Measurements from ENCODE around the gene RTKN.
"Not testable (repeated sequence)": the region's sequence is repeated elsewhere in the genome, so short reads cannot be mapped to it uniquely, and the experiment has no call there.

Gene RTKN

DNA sequence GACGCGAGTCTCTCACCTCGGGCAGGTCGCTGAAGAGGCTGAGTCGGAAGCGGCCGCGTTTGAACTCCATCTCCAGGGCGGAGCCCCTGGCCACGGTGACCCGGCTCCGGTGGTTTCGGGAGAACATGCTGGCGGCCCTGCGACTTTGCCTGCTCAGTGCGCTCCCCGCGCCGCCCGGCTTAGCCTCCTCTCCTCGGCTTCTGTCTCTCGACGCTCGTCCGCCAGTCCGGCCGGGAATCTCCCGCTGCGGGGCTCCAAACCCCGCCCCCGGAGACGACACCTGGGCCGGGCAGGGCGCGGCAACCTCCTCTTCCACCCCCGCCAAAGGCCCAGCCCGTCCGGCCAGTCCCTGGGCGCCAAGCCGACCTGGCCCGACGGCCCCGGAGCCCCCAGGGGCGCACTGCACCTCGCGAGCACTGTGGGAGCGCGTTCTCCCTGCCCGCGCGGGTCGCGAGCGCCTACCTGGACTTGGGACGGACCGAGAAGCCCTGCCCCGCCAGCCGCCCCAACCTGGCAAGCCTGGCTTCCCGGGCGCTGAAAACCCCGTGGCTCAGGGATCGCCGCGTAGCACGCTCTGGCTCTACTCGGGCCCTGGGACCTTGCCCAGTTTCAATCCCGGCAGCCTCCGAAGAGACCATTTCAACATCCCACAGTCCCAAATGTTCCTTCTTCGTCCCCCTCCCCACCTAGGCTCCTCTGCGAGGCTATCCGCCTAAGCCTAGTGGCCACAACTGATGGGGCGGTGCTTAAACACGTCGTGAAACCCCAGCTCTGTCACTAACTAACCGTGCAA lies at the start of gene RTKN:
Gene RTKN (minus strand): TSS at position 248 of the 793 bp plus-strand sequence. CDS start 121 bp downstream, at position 127.
- DNase-seq = no peak

DNA sequence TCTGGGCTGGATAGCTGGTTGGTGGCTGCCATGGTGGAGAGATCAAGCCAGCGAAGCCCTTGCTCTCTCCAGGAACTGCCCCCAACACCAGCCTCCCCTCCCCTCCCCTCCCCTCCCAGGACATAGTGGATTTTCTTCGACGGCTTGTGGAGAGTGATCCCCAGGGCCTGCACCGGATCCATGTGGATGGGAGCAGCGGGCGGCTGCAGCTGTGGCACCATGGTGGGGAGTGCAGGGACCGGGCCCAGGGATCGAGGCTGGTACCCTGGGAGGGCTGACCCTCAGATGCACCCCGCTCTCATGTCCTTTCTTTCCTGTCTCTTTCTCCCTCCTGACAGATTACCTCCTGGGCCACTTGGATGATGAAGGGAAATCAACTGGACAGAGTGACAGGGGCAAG lies 48.2 kb upstream of the RTKN start:
- no peak for DNase-seq

GRCh38 chr2:74488643-74489481 lies 47.1 kb upstream of the RTKN start:
- DNase-seq = no peak

DNA sequence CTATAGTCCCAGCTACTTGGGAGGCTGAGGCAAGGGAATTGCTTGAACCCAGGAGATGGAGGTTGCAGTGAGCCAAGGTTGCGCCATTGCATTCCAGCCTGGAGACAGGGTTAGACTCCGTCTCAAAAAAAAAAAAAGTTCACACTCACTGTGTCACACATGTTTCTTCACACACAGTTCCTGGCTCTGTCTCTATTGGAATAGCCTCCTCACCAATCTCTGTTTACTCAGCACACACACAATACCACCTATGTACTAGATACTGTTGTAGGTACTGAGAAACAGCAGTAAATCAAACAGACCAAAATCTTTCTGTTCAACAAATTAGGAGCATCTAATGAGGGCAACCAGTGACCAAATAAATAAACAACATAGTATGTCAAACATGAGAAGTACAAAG lies 44.4 kb upstream of the RTKN start:
- no peak for DNase-seq

GRCh38 chr2:74483675-74484164 lies 42.0 kb upstream of the RTKN start:
- not testable (repeated sequence) for DNase-seq

DNA sequence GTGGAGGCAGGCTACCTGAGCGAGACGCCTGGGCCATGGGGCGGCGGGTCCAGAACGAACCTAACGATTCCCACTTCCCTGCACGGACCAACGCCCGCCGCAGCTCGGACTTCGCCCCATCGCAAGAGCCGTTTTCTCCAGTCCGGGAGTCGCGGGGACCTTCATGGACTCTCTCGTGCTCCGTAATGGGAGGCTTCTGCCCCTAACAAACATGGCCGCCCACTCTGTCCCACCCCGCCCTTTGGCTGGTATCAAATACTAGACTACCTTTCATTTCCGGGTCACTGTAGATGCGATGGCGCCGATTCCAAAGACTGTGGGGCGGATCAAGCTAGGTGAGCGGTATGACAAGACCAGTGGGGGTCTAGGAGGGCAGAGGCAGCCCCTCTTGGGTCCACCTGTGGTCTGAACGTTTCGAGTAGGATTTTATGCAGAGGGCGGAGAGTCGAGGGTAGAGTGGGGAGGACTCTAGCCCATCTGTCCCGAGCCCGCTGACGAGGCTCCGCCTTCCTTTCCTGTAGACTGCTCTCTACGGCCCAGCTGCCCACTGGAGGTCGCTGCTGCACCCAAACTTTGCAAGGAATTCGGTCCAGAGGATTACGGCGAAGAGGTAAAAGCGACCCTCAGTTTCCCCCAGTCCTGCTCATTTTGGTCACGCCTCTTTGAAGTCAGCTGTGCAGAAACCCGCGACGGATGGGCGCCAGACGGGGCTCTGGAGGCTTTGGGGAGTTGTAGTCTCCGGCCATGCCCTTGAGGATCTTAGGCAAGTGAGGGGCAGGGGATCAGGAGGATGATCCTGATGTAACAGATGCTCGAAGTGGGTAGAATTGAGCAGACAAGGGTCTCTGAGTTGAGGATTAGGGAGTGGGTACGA lies 41.3 kb upstream of the RTKN start, which contains the start of the genes CCDC142 and TTC31:
Gene CCDC142 (minus strand): TSS at position 198 of the 874 bp plus-strand sequence. CDS start 161 bp downstream, at position 37.
Gene TTC31 (plus strand): TSS at position 281 of the 874 bp plus-strand sequence. CDS start 15 bp downstream, at position 296.
- DNase-seq = peak; percentile 92

GRCh38 chr2:74481961-74482800 lies 40.4 kb upstream of the RTKN start:
- DNase-seq = no peak

DNA sequence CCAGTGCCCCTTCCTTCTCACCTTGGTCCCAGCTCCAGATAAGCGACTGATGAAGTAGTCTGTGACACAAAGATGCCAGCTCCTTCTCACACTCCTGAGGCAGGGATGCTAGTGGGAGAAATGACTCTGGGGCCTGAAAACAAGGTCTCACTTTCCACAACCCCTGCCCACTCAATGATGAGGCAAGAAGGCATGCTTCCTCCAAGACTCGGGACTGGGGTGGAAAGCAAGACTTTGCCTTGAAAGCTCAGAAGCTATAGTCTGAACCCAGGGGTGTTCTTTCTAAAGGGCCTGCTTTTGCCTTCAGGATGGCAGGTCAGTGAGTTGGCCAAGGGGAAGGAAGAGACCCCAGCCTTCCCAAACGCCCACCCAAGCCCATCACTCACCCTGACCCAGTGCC lies 39.7 kb upstream of the RTKN start:
- DNase-seq = no peak

DNA sequence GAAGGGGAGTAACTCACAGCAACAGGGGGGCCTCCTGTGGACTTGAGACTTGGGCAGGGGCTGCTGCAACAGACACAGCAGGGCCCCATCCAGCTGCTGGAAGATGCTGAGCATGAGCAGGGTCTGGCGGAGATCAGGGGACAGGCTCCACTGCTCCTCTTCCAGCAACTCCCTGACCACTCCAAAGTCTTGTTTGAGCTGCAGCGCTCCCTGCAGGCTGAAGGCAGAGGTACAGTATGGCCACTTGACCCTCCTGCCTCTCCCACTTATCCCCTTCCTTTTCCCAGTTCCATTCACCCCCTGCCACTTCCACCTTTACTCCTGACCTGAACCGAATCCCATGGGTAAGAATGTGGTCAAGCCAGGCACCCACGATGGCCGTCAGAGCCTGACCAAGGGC lies 33.2 kb upstream of the RTKN start:
- no peak for DNase-seq

GRCh38 chr2:74474481-74474880 lies 32.7 kb upstream of the RTKN start:
- no peak for DNase-seq

DNA sequence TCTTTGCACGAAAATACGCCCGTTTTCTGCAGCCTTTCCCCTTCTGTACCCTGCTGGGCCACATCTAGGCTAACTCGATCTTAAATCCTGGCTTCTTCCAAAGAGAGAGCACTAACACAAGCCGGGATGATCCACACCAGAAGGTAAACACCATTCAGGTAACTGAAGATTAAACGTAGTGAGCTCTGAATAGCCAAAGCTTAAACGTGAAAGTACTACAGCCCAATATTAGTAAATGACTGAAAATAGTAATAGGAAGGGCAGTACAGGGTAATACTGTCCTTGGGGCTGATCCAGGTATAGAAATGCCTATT lies 31.2 kb upstream of the RTKN start:
- no peak for DNase-seq

GRCh38 chr2:74472086-74472944 lies 30.6 kb upstream of the RTKN start, which contains the start of gene MRPL53:
Gene MRPL53, minus strand, starts transcription at chr2:74472680. Its CDS starts 20 bp downstream, at chr2:74472660.
- peak; percentile 90 for DNase-seq

DNA sequence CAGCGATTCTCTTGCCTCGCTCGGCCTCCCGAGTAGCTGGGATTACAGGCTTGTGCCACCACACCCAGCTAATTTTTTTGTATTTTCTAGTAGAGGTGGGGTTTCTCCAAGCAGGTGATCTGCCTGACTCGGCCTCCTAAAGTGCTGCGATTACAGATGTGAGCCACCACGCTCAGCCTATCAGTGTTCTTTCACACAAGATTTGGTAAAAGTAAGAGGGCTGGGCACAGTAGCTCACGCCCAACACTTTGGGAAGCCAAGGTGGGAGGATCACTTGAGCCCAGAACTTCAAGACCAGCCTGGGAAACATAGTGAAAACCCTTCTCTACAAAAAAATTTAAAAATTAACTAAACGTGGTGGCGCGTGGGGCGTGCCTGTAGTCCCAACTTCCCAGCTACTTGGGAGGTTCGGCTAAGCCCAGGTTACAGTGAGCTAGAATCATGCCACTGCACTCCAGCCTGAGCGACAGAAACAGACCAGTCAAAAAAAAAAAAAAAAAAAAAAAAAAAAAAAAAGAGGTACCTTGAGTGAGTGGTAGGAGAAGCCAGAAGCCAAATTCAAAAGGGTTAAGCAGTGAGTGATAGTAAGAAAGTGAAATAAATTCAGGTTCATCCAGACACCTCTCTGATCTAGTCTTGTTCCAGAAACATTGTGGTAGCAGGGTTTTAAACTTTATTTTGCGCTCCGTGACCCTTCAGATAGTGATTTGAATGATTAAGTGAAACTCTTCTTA lies 29.8 kb upstream of the RTKN start:
- DNase-seq = no peak

GRCh38 chr2:74470742-74471141 lies 29.0 kb upstream of the RTKN start:
- not testable (repeated sequence) for DNase-seq

GRCh38 chr2:74464406-74464805 lies 22.7 kb upstream of the RTKN start:
- DNase-seq = no peak

DNA sequence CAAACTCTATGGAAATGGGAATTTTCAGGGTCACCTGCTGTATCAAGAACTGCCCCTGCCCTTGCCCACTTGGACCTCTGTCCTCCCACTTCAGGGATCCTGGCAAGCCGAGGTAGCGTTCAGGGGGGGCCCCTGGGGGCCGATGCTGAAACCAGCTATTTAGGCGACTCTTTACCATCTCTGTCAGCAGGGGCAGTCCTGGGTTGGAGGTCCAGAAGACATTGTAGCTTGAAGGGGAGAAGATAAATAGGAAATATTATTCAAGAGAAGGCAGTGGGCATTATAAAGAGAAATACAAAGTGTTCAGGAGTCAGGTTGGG lies 21.0 kb upstream of the RTKN start:
- DNase-seq = no peak

- DNase-seq = no peak
Measured at GRCh38 chr2:74462054-74462785, 20.5 kb upstream of the RTKN start.

DNA sequence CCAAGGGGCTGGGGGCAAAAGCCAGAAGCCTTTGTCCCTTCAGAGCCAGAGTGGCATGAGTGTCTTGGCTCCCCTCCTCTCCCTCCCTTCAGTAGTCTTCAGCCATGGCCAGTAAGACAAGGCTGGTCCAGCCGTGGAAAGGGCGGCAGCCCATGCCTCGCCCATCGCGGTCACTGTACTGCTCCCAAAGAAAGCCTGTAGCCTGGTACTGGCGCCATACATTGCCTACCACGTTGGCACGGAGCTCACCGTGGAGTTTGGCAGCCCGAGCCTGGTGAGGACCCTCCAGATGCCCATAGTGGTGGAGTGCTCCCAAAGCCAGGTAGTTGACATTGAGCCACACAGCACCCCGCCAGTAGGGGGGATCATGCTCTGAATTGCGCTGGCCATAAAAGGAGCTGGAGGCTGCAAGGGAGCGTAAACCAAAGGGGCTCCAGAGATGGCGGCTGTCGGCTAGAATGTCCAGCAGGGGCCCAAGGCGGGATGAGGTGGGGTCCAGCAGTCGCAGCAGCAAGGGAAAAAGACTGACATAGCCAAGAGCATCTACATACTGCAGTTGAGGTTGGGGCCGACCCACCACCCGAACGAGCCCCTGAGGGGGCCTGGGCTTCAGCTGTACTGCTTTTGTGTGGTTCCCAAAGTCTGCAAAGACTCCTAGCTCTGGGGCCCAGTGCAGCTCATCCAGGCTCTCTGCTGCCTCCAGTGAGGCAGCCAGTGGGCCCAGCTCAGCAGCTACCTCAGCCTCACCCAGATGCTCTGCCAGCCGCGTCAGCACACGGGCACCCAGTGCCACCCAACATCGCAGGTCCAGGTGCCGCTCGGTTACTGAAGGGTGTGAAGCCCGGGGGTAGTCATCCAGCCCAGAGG lies 19.7 kb upstream of the RTKN start:
- DNase-seq = no peak
